HCT116 (cell line): Measurements from ENCODE around the gene GRIK3. TPM values are rescaled to one million over a fixed set of nuclear protein-coding genes. Genes with fewer than 3 reads are reported as not detected.

Source experiments
- ATAC-seq: fragments of 200-7000 bp; cut with Tn5 transposase; 2 replicates; pipeline ENCODE4 v1.9.1; 2020; ENCODE audit warnings: mild to moderate bottlenecking, moderate library complexity
- BruUV-seq: library from RNA; stranded (reverse); fragments of 400-500 nt; replicated peaks from 2 replicates; lab custom pipeline; 2021; lab: Mats Ljungman, UMichigan
- CTCF ChIA-PET: fragments of 300-600 bp; sonication (Branson Sonifier 250); formaldehyde crosslinking; loops from one replicate; lab custom pipeline; 2021; ENCODE audit warnings: antibody characterized with exemption; lab: Charles Lee
- POLR2A ChIA-PET: fragments of 300-600, 350-600 bp; sonication (Branson Sonifier 250); formaldehyde crosslinking; loops from one replicate; lab custom pipeline; 2021; ENCODE audit warnings: antibody characterized with exemption; lab: Charles Lee
- RAD21 ChIA-PET, 2 experiments: fragments of 300-600 bp; sonication (Branson Sonifier 250); formaldehyde crosslinking; loops; one replicate each; lab custom pipeline; 2023; ENCODE audit warnings: low total read pairs in 2 of 2; ENCODE audit not compliant: uncharacterized antibody in 2 of 2, unreplicated experiment in 2 of 2, low non-redundant PET in 1 of 2; lab: Charles Lee
- DNase-seq: peaks from one replicate; pipeline ENCODE4 v3.0.0-alpha.2; 2010; ENCODE audit warnings: low read depth, low spot score
- H2AFZ ChIP-seq: fragments of 200-600 bp; shearing (Covaris generic), sonication (generic); 2 replicates; pipeline ENCODE4 v1.6.1; 2017; ENCODE audit warnings: low read depth, mixed run types, mixed read lengths, antibody characterized with exemption, low read length; ENCODE audit not compliant: poor library complexity, severe bottlenecking
- H3K27ac ChIP-seq: 2 replicates; pipeline ENCODE4 v1.5.1; 2012; ENCODE audit warnings: low read depth, low read length
- H3K27me3 ChIP-seq: fragments of 200-600 bp; sonication (generic); 2 replicates; pipeline ENCODE4 v1.6.1; 2016; ENCODE audit warnings: mixed run types, low read length, mixed read lengths; ENCODE audit not compliant: insufficient read depth
- H3K36me3 ChIP-seq, 2 experiments: fragments of 200-500 bp in 1 of 2; fragments of 200-600 bp in 1 of 2; sonication (Bioruptor generic) in 1 of 2; sonication (generic) in 1 of 2; 2 replicates each; pipeline versions ENCODE4 v1.5.1 to v1.6.1; 2014 to 2016; ENCODE audit warnings: low read length in 2 of 2, inconsistent platforms in 1 of 2, mixed read lengths in 1 of 2, mixed run types in 1 of 2; ENCODE audit not compliant: insufficient read depth in 2 of 2, control insufficient read depth in 1 of 2
- H3K4me1 ChIP-seq, 2 experiments: fragments of 200-600 bp in 1 of 2; sonication (generic) in 1 of 2; 2 replicates each; pipeline versions ENCODE4 v1.5.1 to v1.6.1; 2012 to 2017; ENCODE audit warnings: low read length in 2 of 2, inconsistent platforms in 1 of 2, mild to moderate bottlenecking in 1 of 2, mixed read lengths in 1 of 2, mixed run types in 1 of 2, moderate library complexity in 1 of 2; ENCODE audit not compliant: insufficient read depth in 2 of 2, control insufficient read depth in 1 of 2
- H3K4me2 ChIP-seq: fragments of 200-600 bp; sonication (generic); 2 replicates; pipeline ENCODE4 v1.6.1; 2017; ENCODE audit warnings: mixed run types, low read length, mixed read lengths
- H3K4me3 ChIP-seq, 2 experiments: fragments of 200-600 bp in 1 of 2; sonication (generic) in 1 of 2; replicated peaks in 1 of 2; 2 replicates each; pipeline ENCODE4 v1.5.1; 2011 to 2016; ENCODE audit warnings: low read length in 2 of 2, control low read depth in 1 of 2, low read depth in 1 of 2, mild to moderate bottlenecking in 1 of 2, mixed read lengths in 1 of 2, mixed run types in 1 of 2
- H3K79me2 ChIP-seq: fragments of 200-600 bp; sonication (generic); 2 replicates; pipeline ENCODE4 v1.6.1; 2017; ENCODE audit warnings: mild to moderate bottlenecking, mixed run types, low read length, moderate library complexity, mixed read lengths; ENCODE audit not compliant: insufficient read depth
- H3K9ac ChIP-seq: fragments of 200-600 bp; sonication (generic); 2 replicates; pipeline ENCODE4 v1.6.1; 2016; ENCODE audit warnings: low read length, mixed read lengths
- H3K9me2 ChIP-seq: fragments of 200-600 bp; sonication (generic), shearing (Covaris generic); 2 replicates; pipeline ENCODE4 v1.6.1; 2017; ENCODE audit warnings: mixed run types, mild to moderate bottlenecking, moderate library complexity; ENCODE audit not compliant: insufficient read depth
- H3K9me3 ChIP-seq, 2 experiments: fragments of 200-500 bp in 1 of 2; fragments of 200-600 bp in 1 of 2; sonication (Bioruptor generic) in 1 of 2; sonication (generic) in 1 of 2; 2 replicates each; pipeline ENCODE4 v1.6.1; 2014 to 2017; ENCODE audit warnings: low read length in 2 of 2, mixed read lengths in 2 of 2, inconsistent platforms in 1 of 2, low read depth in 1 of 2, mild to moderate bottlenecking in 1 of 2, mixed run types in 1 of 2, moderate library complexity in 1 of 2; ENCODE audit not compliant: control insufficient read depth in 1 of 2, insufficient read depth in 1 of 2
- H4K20me1 ChIP-seq: fragments of 200-600 bp; sonication (generic), shearing (Covaris generic); 2 replicates; pipeline ENCODE4 v1.6.1; 2017; ENCODE audit warnings: mixed run types, mild to moderate bottlenecking, moderate library complexity; ENCODE audit not compliant: insufficient read depth
- CEBPB ChIP-seq: IDR thresholded peaks from 2 replicates; pipeline ENCODE4 v1.6.1; 2012; ENCODE audit warnings: low read depth
- EGR1 ChIP-seq: IDR thresholded peaks from 2 replicates; pipeline ENCODE4 v1.6.1; 2012; ENCODE audit warnings: low read depth
- ELF1 ChIP-seq: IDR thresholded peaks from 2 replicates; pipeline ENCODE4 v1.6.1; 2012; ENCODE audit warnings: low read depth, borderline replicate concordance
- EZH2 ChIP-seq: fragments of 200-600 bp; sonication (generic); IDR thresholded peaks from 2 replicates; pipeline ENCODE4 v1.6.1; 2017; ENCODE audit warnings: antibody characterized with exemption, mixed run types
- EZH2phosphoT487 ChIP-seq: fragments of 200-600 bp; IDR thresholded peaks from 2 replicates; pipeline ENCODE4 v1.6.1; 2018; ENCODE audit warnings: antibody characterized with exemption, borderline replicate concordance
- JUND ChIP-seq: IDR thresholded peaks from 2 replicates; pipeline ENCODE4 v1.6.1; 2012
- MAX ChIP-seq: IDR thresholded peaks from 2 replicates; pipeline ENCODE4 v1.6.1; 2012
- POLR2A ChIP-seq: IDR thresholded peaks from 2 replicates; pipeline ENCODE4 v1.7.0; 2011; ENCODE audit warnings: borderline replicate concordance; ENCODE audit not compliant: insufficient read depth, insufficient read length; ENCODE audit errors: extremely low read depth
- RAD21 ChIP-seq: IDR thresholded peaks from 2 replicates; pipeline ENCODE4 v1.6.1; 2012; ENCODE audit warnings: low read depth, mild to moderate bottlenecking
- SIN3A ChIP-seq: IDR thresholded peaks from 2 replicates; pipeline ENCODE4 v1.6.1; 2012; ENCODE audit warnings: low read depth
- SP1 ChIP-seq: IDR thresholded peaks from 2 replicates; pipeline ENCODE4 v1.6.1; 2012; ENCODE audit warnings: low read depth
- SRF ChIP-seq: IDR thresholded peaks from 2 replicates; pipeline ENCODE4 v1.6.1; 2012; ENCODE audit warnings: low read depth
- TCF7L2 ChIP-seq: IDR thresholded peaks from 2 replicates; pipeline ENCODE4 v1.7.0; 2011; ENCODE audit warnings: borderline replicate concordance, inconsistent platforms; ENCODE audit not compliant: insufficient read depth, insufficient read length; ENCODE audit errors: extremely low read depth
- YY1 ChIP-seq: IDR thresholded peaks from 2 replicates; pipeline ENCODE4 v1.6.1; 2011; ENCODE audit warnings: low read length, low read depth, moderate library complexity, mild to moderate bottlenecking; ENCODE audit not compliant: insufficient replicate concordance; ENCODE audit errors: extremely low read depth
- ZBTB33 ChIP-seq: IDR thresholded peaks from 2 replicates; pipeline ENCODE4 v1.6.1; 2011; ENCODE audit warnings: mild to moderate bottlenecking, low read length, moderate library complexity; ENCODE audit not compliant: insufficient replicate concordance; ENCODE audit errors: extremely low read depth
- ZFX ChIP-seq: fragments of 450-650 bp; IDR thresholded peaks from 2 replicates; pipeline ENCODE4 v1.6.1; 2017
- ZNF274 ChIP-seq: fragments of 200-500 bp; sonication (Bioruptor generic); IDR thresholded peaks from 2 replicates; pipeline ENCODE4 v1.6.1; 2014; ENCODE audit warnings: mild to moderate bottlenecking, low read depth, low read length, inconsistent platforms
- intact Hi-C: fragments of 100-400 bp; cut with micrococcal nuclease; formaldehyde crosslinking; loops from 2 replicates; pipeline ENCODE4 v1.10.0; 2022
- total RNA-seq: library from RNA; stranded (reverse); gene quantifications from one replicate; pipeline ENCODE4 v1.2.1, GENCODE V29; 2021; ENCODE audit not compliant: unreplicated experiment
- TF ChIP-seq, protein P1 (sequence below), 3 experiments: fragments of 200-600 bp in 1 of 3; sonication (generic) in 1 of 3; IDR thresholded peaks in 2 of 3; conservative IDR thresholded peaks in 1 of 3; 2 replicates each; pipeline ENCODE4 v1.5.1; 2012 to 2017; ENCODE audit warnings: low read depth in 2 of 3, low read length in 2 of 3, antibody characterized with exemption in 1 of 3, borderline replicate concordance in 1 of 3, control low read depth in 1 of 3, mild to moderate bottlenecking in 1 of 3, mixed read lengths in 1 of 3, mixed run types in 1 of 3, moderate library complexity in 1 of 3; ENCODE audit not compliant: insufficient read depth in 1 of 3

Gene GRIK3
- total RNA-seq, 1 experiment from 2014 or later, result not detected

- DNase-seq, result no peak
- Histone ChIP-seq H3K9me3 (no peaks in the 10 kb centered on the region), H3K79me2 (no peaks in the 10 kb centered on the region), H3K4me3 (no peak overlapping the region), H3K36me3 (no peaks in the 10 kb centered on the region), H2AFZ (no peak overlapping the region), H3K9ac (no peak overlapping the region), H3K27me3 (peaks cover 42% of the 10 kb centered on the region), H3K9me2 (no peaks in the 10 kb centered on the region), H3K4me2 (no peak overlapping the region), H3K27ac (no peak overlapping the region), H4K20me1 (no peaks in the 10 kb centered on the region), H3K4me1 (no peaks in the 10 kb centered on the region)
- BruUV-seq, result no TSS peak
- POLR2A ChIA-PET, result no interaction called here
- intact Hi-C loops, result no loop called here
- CTCF ChIA-PET, result no interaction called here
- RAD21 ChIA-PET, result no interaction called here
- ATAC-seq, result no peak
- TF ChIP-seq, protein P1, sequence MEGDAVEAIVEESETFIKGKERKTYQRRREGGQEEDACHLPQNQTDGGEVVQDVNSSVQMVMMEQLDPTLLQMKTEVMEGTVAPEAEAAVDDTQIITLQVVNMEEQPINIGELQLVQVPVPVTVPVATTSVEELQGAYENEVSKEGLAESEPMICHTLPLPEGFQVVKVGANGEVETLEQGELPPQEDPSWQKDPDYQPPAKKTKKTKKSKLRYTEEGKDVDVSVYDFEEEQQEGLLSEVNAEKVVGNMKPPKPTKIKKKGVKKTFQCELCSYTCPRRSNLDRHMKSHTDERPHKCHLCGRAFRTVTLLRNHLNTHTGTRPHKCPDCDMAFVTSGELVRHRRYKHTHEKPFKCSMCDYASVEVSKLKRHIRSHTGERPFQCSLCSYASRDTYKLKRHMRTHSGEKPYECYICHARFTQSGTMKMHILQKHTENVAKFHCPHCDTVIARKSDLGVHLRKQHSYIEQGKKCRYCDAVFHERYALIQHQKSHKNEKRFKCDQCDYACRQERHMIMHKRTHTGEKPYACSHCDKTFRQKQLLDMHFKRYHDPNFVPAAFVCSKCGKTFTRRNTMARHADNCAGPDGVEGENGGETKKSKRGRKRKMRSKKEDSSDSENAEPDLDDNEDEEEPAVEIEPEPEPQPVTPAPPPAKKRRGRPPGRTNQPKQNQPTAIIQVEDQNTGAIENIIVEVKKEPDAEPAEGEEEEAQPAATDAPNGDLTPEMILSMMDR (IDR thresholded peaks at IDR 0.05 in 2 of 3, conservative IDR thresholded peaks at IDR 0.05 in 1 of 3; ENCODE audit: borderline replicate concordance in 1 of 3, insufficient read depth in 1 of 3, low read depth in 2 of 3, low read length in 2 of 3), result no peak
- TF ChIP-seq MAX (no peak), CEBPB (no peak), JUND (no peak), EZH2 (no peak), ELF1 (no peak), SP1 (no peak), EZH2phosphoT487 (no peak), EGR1 (no peak), YY1 (no peak), ZFX (no peak), RAD21 (no peak), ZNF274 (no peak), TCF7L2 (no peak), POLR2A (no peak), SIN3A (no peak), ZBTB33 (no peak), SRF (no peak)
Observed at GRCh38 chr1:36950604-36951291, 83.6 kb downstream of the GRIK3 start.
